Measurements from ENCODE around the gene UBN1. TPM values are rescaled to one million over a fixed set of nuclear protein-coding genes. Genes with fewer than 3 reads are reported as not detected.

The UBN1 gene
- polyA plus RNA-seq, 1 donor (not counting 4 experiments of a cell fraction or from before 2014, with no cell fraction given), result 11.5 TPM

GRCh38 chr16:4890686-4891085, 43.4 kb downstream of the UBN1 start:
- Histone ChIP-seq H4K20me1 (ENCODE audit: control insufficient read depth, extremely low read depth, insufficient read depth, low read length) (no peaks in the 10 kb centered on the region), H3K27me3 (ENCODE audit: control insufficient read depth, extremely low read depth, insufficient read depth, low read length) (no peaks in the 10 kb centered on the region), H3K9ac (ENCODE audit: control insufficient read depth, extremely low read depth, insufficient read depth, low read length) (no peak overlapping the region), H3K9me3 (ENCODE audit: control insufficient read depth, low read depth, low read length) (no peaks in the 10 kb centered on the region), H3K27ac (ENCODE audit: control insufficient read depth, insufficient read depth, low read length) (no peak overlapping the region), H3K4me2 (ENCODE audit: control insufficient read depth, extremely low read depth, insufficient read depth, low read depth, low read length) (no peak overlapping the region), H3K9me1 (ENCODE audit: control insufficient read depth, extremely low read depth, insufficient read depth, low read length) (no peaks in the 10 kb centered on the region), H3K36me3 (ENCODE audit: control insufficient read depth in 2 of 2, extremely low read depth in 1 of 2, insufficient read depth in 2 of 2, low read length in 2 of 2) (peaks cover 44 to 51% of the 10 kb centered on the region in 2 experiments), H3K4me1 (ENCODE audit: control insufficient read depth, extremely low read depth, insufficient read depth, low read length) (no peaks in the 10 kb centered on the region), H2AFZ (ENCODE audit: control insufficient read depth, low read length) (no peak overlapping the region), H3K4me3 (ENCODE audit: control insufficient read depth in 2 of 3, extremely low read depth in 1 of 3, insufficient read depth in 2 of 3, low read depth in 1 of 3, low read length in 3 of 3) (no peak overlapping the region), H3K79me2 (ENCODE audit: control insufficient read depth, insufficient read depth, low read length) (no peaks in the 10 kb centered on the region)
- DNase-seq (ENCODE audit: low read depth, low spot score) (no peak), FAIRE-seq (no peak)
- TF ChIP-seq CTCF (optimal IDR thresholded peaks at IDR 0.05 in 1 of 3, IDR thresholded peaks at IDR 0.05 in 1 of 3, conservative IDR thresholded peaks at IDR 0.05 in 1 of 3; ENCODE audit: extremely low read depth in 1 of 3, insufficient read depth in 2 of 3, low read length in 3 of 3) (no peak), EZH2 (IDR thresholded peaks at IDR 0.05; ENCODE audit: low read length) (no peak)
- dilution Hi-C loops (cut with MboI; ENCODE audit: extremely low pct_ligation_motif_present, low sequenced_read_pairs), result no loop called here

- Histone ChIP-seq H3K4me3 (ENCODE audit: control insufficient read depth in 2 of 3, extremely low read depth in 1 of 3, insufficient read depth in 2 of 3, low read depth in 1 of 3, low read length in 3 of 3) (no peak overlapping the region), H3K4me1 (ENCODE audit: control insufficient read depth, extremely low read depth, insufficient read depth, low read length) (no peaks in the 10 kb centered on the region), H3K9me1 (ENCODE audit: control insufficient read depth, extremely low read depth, insufficient read depth, low read length) (no peaks in the 10 kb centered on the region), H3K9ac (ENCODE audit: control insufficient read depth, extremely low read depth, insufficient read depth, low read length) (no peak overlapping the region), H3K9me3 (ENCODE audit: control insufficient read depth, low read depth, low read length) (no peaks in the 10 kb centered on the region), H3K27ac (ENCODE audit: control insufficient read depth, insufficient read depth, low read length) (no peak overlapping the region), H3K36me3 (ENCODE audit: control insufficient read depth in 2 of 2, extremely low read depth in 1 of 2, insufficient read depth in 2 of 2, low read length in 2 of 2) (peaks cover 40 to 52% of the 10 kb centered on the region in 2 experiments), H3K79me2 (ENCODE audit: control insufficient read depth, insufficient read depth, low read length) (no peaks in the 10 kb centered on the region), H4K20me1 (ENCODE audit: control insufficient read depth, extremely low read depth, insufficient read depth, low read length) (no peaks in the 10 kb centered on the region), H3K27me3 (ENCODE audit: control insufficient read depth, extremely low read depth, insufficient read depth, low read length) (no peaks in the 10 kb centered on the region), H2AFZ (ENCODE audit: control insufficient read depth, low read length) (no peak overlapping the region), H3K4me2 (ENCODE audit: control insufficient read depth, extremely low read depth, insufficient read depth, low read depth, low read length) (no peak overlapping the region)
- DNase-seq (ENCODE audit: low read depth, low spot score) (no peak), FAIRE-seq (no peak)
- dilution Hi-C loops (cut with MboI; ENCODE audit: extremely low pct_ligation_motif_present, low sequenced_read_pairs), result no loop called here
- no peak for TF ChIP-seq EZH2 (IDR thresholded peaks at IDR 0.05; ENCODE audit: low read length)
- TF ChIP-seq CTCF (optimal IDR thresholded peaks at IDR 0.05 in 1 of 3, IDR thresholded peaks at IDR 0.05 in 1 of 3, conservative IDR thresholded peaks at IDR 0.05 in 1 of 3; ENCODE audit: extremely low read depth in 1 of 3, insufficient read depth in 2 of 3, low read length in 3 of 3), result no peak
Observed at GRCh38 chr16:4891097-4891885, 44.0 kb downstream of the UBN1 start.
